GM12873 (cell line): ENCODE data around the gene PHKB.

Source experiments
- TF ChIP-seq, protein P1 (sequence below): IDR thresholded peaks from 2 replicates; pipeline ENCODE4 v1.5.1; 2012; ENCODE audit warnings: low read depth, mild to moderate bottlenecking, moderate library complexity, low read length, control low read depth; ENCODE audit not compliant: insufficient read depth; ENCODE audit errors: missing control alignments

The PHKB gene

DNA sequence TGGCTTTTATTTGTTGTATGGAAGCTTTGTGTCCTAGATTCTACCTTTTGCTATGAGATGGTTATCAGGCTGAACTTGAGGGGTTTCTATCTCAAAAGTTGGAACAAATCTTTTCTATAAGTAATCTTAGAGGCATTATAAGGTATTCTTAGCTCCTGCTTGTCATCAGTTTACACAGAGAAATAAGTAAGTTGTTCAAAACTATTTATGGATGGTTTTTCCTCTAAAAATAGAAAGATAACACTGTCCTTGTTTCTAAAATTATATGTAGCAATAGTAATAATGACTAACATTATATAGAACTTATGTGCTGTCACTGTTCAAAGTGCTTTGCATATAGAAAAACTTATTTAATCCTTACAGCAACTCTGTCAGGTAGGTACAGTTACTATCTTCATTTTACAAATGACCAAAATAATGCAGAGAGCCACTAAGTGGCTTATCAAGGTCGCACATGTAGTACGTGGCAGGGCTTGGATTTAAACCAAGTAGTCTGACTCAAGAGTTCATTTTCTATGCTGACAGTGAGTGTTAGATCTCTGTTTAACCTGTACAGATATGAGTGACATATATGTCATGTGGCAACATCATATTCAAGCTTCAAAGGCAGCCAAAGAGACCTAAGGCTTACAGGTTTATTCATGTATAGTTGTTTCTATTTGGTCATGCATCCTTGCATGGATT, 59.0 kb downstream of the PHKB start:
- TF ChIP-seq, protein P1, sequence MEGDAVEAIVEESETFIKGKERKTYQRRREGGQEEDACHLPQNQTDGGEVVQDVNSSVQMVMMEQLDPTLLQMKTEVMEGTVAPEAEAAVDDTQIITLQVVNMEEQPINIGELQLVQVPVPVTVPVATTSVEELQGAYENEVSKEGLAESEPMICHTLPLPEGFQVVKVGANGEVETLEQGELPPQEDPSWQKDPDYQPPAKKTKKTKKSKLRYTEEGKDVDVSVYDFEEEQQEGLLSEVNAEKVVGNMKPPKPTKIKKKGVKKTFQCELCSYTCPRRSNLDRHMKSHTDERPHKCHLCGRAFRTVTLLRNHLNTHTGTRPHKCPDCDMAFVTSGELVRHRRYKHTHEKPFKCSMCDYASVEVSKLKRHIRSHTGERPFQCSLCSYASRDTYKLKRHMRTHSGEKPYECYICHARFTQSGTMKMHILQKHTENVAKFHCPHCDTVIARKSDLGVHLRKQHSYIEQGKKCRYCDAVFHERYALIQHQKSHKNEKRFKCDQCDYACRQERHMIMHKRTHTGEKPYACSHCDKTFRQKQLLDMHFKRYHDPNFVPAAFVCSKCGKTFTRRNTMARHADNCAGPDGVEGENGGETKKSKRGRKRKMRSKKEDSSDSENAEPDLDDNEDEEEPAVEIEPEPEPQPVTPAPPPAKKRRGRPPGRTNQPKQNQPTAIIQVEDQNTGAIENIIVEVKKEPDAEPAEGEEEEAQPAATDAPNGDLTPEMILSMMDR = no peak

DNA sequence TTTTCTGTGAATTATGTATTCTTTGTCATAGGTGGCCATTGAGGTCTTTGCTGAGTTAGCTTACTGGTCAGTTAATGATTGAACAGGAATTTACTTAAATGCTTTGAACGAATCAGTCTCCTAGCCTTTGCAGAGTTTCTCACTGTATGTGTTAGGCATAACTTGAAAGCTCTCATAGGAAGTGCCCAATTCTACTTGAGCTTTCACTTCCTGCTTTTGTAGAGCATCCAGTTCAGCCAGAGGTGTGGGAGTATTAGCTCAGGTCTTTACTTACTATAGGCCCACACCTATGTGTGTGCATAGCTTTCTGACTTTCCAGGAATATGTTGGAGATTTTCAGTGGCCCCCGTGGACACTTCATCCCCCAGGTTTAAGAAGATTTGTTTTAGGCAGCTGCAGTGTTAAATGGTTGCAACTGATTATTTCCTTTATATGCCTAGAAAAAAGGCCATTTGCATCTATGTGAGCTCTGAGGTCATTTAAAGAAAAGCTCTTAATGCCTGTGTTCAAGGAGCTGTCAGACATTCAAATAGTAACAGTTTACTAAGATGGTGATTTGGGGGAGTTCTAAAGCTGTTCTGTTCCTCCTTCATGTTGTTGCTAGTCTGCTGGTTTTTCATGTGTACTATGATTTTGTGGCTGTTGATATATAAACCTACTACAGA, 62.3 kb downstream of the PHKB start:
- TF ChIP-seq, protein P1 = no peak

DNA sequence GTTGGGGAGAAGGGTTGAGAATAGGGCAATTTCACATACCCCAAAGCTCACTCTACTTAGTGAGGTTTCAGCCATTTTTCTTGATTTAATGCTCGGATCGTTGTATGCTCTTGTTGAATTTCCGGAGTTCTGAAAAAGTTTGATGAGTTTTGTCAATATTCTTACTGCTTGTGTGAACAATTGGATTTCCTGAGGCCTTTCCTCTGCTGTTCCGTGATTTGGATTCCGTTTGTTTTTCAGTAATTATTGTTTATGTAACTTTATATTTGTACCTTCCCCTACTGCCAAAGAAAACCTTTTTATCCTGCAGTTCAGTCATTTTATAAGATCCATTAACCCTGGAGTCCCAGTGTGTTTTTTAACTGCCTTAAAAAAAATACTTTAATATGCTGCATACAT, 62.9 kb downstream of the PHKB start:
- TF ChIP-seq, protein P1 = no peak

DNA sequence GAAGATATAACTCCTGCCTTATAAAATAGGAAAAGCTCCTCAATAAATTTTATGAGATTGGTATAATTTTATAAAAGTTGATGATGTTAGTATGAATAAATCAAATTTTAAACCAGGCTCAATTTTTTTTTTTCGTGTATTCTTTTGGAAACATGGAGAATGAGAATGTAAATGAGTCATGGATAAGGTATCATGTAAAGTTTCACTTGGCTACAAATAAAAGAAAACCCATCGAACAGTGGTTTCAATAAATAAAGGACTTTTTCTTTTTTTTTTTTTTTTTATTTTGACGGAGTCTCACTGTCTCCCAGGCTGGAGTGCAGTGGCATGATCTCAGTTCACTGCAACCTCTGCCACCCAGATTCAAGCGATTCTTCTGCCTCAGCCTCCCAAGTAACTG, 67.3 kb downstream of the PHKB start:
- TF ChIP-seq, protein P1 = no peak

DNA sequence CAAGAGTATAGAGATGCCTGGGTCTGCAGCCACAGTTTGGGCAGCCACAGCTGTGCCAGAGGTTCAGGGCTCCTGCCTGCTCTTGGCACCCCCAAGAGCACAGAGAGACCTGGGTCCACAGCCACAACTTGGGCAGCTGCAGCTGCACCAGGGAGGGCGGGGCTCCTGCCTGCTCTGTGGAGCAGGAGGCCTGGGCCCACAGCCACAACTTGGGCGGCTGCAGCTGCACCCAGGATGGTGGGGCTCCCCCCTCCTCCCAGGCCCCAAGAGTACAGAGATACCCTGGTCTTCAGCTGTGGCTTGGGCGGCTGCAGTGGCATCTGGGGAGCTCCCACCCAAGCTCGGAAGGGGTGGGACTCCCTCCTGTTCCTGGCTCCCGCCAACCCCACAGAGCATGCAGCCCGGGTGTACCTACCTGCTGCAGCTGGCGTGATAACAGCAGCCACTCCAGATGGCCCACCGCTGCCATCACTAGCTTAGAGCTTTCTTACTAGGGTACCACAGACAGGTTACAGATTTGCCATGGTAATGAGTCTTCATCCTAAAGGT, 72.7 kb downstream of the PHKB start:
- TF ChIP-seq, protein P1 = no peak

GRCh38 chr16:47538472-47538871, 77.3 kb downstream of the PHKB start:
- TF ChIP-seq, protein P1 = no peak

DNA sequence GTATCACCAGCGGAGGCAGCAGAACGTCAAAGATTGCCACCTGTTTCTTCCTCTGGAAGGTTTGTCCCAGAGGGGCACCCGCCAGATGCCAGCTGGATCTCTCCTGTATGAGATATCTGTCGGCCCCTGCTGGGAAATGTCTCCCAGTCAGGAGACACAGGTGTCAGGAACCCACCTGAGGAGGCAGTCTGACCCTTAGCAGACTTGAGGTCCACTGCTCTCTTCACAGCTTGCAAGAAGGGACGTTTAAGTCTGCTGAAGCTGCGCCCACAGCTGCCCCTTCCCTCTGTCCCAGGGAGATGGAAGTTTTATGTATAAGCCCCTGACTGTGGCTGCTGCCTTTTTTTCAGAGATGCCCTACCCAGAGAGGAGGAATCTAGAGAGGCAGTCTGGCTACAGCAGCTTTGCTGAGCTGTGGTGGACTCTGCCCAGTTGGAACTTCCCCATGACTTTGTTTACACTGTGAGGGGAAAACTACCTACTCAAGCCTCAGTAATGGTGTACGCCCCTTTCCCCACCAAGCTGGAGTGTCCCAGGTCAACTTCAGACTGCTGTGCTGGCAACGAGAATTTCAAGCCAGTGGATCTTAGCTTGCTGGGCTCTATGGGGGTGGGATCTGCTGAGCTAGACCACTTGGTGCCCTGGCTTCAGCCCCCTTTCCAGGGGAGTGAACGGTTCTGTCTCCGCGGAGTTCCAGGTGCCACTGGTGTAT, 92.9 kb downstream of the PHKB start:
- TF ChIP-seq, protein P1 = no peak
